ENCODE measurements around the gene UCHL1. TPM values are rescaled to one million over a fixed set of nuclear protein-coding genes. Genes with fewer than 3 reads are reported as not detected.
A peak's percentile ranks its signal among the peaks of the same experiment; 100 is the strongest.

The UCHL1 gene
- total and polyA plus RNA-seq, 2 of the 13 experiments (the other 11 are each of a cell fraction or from before 2014, with no cell fraction given): not detected

- TF ChIP-seq PTBP1 (IDR thresholded peaks at IDR 0.05; ENCODE audit: low read depth, low read length, poor library complexity, severe bottlenecking) (no peak), LCORL (IDR thresholded peaks at IDR 0.05) (no peak), LCORL (CRISPR knock-in tag; IDR thresholded peaks at IDR 0.05) (no peak), PRPF4 (IDR thresholded peaks at IDR 0.05; ENCODE audit: low read depth, low read length, poor library complexity, severe bottlenecking) (no peak), BCL6 (CRISPR knock-in tag; IDR thresholded peaks at IDR 0.05) (peak; percentile 55; the same call in 1 of the 2 replicates)
- TF ChIP-seq, protein P1, sequence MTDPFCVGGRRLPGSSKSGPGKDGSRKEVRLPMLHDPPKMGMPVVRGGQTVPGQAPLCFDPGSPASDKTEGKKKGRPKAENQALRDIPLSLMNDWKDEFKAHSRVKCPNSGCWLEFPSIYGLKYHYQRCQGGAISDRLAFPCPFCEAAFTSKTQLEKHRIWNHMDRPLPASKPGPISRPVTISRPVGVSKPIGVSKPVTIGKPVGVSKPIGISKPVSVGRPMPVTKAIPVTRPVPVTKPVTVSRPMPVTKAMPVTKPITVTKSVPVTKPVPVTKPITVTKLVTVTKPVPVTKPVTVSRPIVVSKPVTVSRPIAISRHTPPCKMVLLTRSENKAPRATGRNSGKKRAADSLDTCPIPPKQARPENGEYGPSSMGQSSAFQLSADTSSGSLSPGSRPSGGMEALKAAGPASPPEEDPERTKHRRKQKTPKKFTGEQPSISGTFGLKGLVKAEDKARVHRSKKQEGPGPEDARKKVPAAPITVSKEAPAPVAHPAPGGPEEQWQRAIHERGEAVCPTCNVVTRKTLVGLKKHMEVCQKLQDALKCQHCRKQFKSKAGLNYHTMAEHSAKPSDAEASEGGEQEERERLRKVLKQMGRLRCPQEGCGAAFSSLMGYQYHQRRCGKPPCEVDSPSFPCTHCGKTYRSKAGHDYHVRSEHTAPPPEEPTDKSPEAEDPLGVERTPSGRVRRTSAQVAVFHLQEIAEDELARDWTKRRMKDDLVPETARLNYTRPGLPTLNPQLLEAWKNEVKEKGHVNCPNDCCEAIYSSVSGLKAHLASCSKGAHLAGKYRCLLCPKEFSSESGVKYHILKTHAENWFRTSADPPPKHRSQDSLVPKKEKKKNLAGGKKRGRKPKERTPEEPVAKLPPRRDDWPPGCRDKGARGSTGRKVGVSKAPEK (CRISPR knock-in tag; IDR thresholded peaks at IDR 0.05; ENCODE audit: borderline replicate concordance): no peak
- Histone ChIP-seq H3K9ac (ENCODE audit: insufficient read depth, low read depth, low read length) (no peak overlapping the region), H4K20me1 (ENCODE audit: insufficient read depth, low read length) (no peaks in the 10 kb centered on the region), H3K27ac (ENCODE audit: extremely low read length, insufficient read depth, low read length) (no peak overlapping the region), H2AFZ (ENCODE audit: low read length) (no peak overlapping the region), H3K4me1 (ENCODE audit: insufficient read depth, low read length) (peaks cover 58% of the 10 kb centered on the region), H3K4me2 (ENCODE audit: low read depth, low read length) (no peak overlapping the region), H3K36me3 (replicated peaks in 1 of 2; ENCODE audit: control insufficient read depth in 1 of 2, insufficient read depth in 2 of 2, low read length in 2 of 2) (no peaks in the 10 kb centered on the region), H3K9me3 (ENCODE audit: low read length) (no peaks in the 10 kb centered on the region), H3K27me3 (ENCODE audit: control insufficient read depth in 1 of 2, insufficient read depth in 2 of 2, low read length in 2 of 2) (no peaks in the 10 kb centered on the region), H3K4me3 (replicated peaks in 1 of 3; ENCODE audit: insufficient read depth in 1 of 3, low read depth in 2 of 3, low read length in 3 of 3) (no peak overlapping the region), H3K79me2 (ENCODE audit: insufficient read depth, low read length) (peaks cover 90% of the 10 kb centered on the region)
- ChIA-PET POLR2A (no interaction called here), CTCF (ENCODE audit: low intra/inter-chr PET ratio, low total read pairs) (no interaction called here)
- FAIRE-seq: no peak
- in situ Hi-C loops (cut with HindIII; ENCODE audit: extremely low pct_ligation_motif_present, low pct_unique_long_range_greater_than_20kb) (no loop called here), intact Hi-C loops (cut with micrococcal nuclease; ENCODE audit: unreplicated experiment) (no loop called here)
- BruUV-seq (replicated peaks): no TSS peak
- ATAC-seq: no peak
- DNase-seq (ENCODE audit: low spot score): no peak
These were observed 49.4 kb upstream of the UCHL1 start for GRCh38 chr4:41207291-41207831.

GRCh38 chr4:41209187-41209586 lies 47.5 kb upstream of the UCHL1 start:
- DNase-seq (ENCODE audit: low spot score) (no peak), ATAC-seq (no peak), FAIRE-seq (no peak)
- peaks cover 85% of the 10 kb centered on the region for H3K79me2 ChIP-seq (ENCODE audit: insufficient read depth, low read length)
- no TSS peak for BruUV-seq (replicated peaks)
- no peak overlapping the region for H3K27ac ChIP-seq (ENCODE audit: extremely low read length, insufficient read depth, low read length)
- H3K9me3 ChIP-seq (ENCODE audit: low read length): no peaks in the 10 kb centered on the region
- H3K36me3 ChIP-seq (replicated peaks in 1 of 2; ENCODE audit: control insufficient read depth in 1 of 2, insufficient read depth in 2 of 2, low read length in 2 of 2): no peaks in the 10 kb centered on the region
- H3K4me3 ChIP-seq (replicated peaks in 1 of 3; ENCODE audit: insufficient read depth in 1 of 3, low read depth in 2 of 3, low read length in 3 of 3): no peak overlapping the region
- H3K27me3 ChIP-seq (ENCODE audit: control insufficient read depth in 1 of 2, insufficient read depth in 2 of 2, low read length in 2 of 2): no peaks in the 10 kb centered on the region; a peak in 1 of 5 replicates
- intact Hi-C loops (cut with micrococcal nuclease; ENCODE audit: unreplicated experiment): no loop called here
- in situ Hi-C loops (cut with HindIII; ENCODE audit: extremely low pct_ligation_motif_present, low pct_unique_long_range_greater_than_20kb): no loop called here
- H2AFZ ChIP-seq (ENCODE audit: low read length): no peak overlapping the region
- no peak overlapping the region for H3K9ac ChIP-seq (ENCODE audit: insufficient read depth, low read depth, low read length)
- WGBS (ENCODE audit: low lambda C conversion rate): 85% methylated on average over 5 of the region's 5 CpGs
- H3K4me1 ChIP-seq (ENCODE audit: insufficient read depth, low read length): peaks cover 61% of the 10 kb centered on the region
- H3K4me2 ChIP-seq (ENCODE audit: low read depth, low read length): peak overlapping the region; percentile 52; the same call in 1 of the 2 replicates
- POLR2A ChIA-PET: no interaction called here
- no peaks in the 10 kb centered on the region for H4K20me1 ChIP-seq (ENCODE audit: insufficient read depth, low read length)
- CTCF ChIA-PET (ENCODE audit: low intra/inter-chr PET ratio, low total read pairs): no interaction called here
- no peak for TF ChIP-seq CREBL2 (CRISPR knock-in tag; IDR thresholded peaks at IDR 0.05; ENCODE audit: borderline replicate concordance)
- no peak for TF ChIP-seq ESRRA (CRISPR knock-in tag; IDR thresholded peaks at IDR 0.05; ENCODE audit: low read depth)
- TF ChIP-seq CEBPB (IDR thresholded peaks at IDR 0.05; ENCODE audit: borderline replicate concordance, low read depth, low read length): no peak
- no peak for TF ChIP-seq ZNF367 (CRISPR knock-in tag; IDR thresholded peaks at IDR 0.05; ENCODE audit: borderline replicate concordance)
- TF ChIP-seq SIX1 (CRISPR knock-in tag; IDR thresholded peaks at IDR 0.05; ENCODE audit: borderline replicate concordance): no peak
- no peak for TF ChIP-seq ZBTB46 (CRISPR knock-in tag; IDR thresholded peaks at IDR 0.05; ENCODE audit: borderline replicate concordance)
- TF ChIP-seq, protein P2, sequence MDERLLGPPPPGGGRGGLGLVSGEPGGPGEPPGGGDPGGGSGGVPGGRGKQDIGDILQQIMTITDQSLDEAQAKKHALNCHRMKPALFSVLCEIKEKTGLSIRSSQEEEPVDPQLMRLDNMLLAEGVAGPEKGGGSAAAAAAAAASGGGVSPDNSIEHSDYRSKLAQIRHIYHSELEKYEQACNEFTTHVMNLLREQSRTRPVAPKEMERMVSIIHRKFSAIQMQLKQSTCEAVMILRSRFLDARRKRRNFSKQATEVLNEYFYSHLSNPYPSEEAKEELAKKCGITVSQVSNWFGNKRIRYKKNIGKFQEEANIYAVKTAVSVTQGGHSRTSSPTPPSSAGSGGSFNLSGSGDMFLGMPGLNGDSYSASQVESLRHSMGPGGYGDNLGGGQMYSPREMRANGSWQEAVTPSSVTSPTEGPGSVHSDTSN (CRISPR knock-in tag; IDR thresholded peaks at IDR 0.05): peak; percentile 43; the same call in 1 of the 2 replicates
